DMS114 treated with DMSO at 0.1 percent for 48 hours (cell line): ENCODE data around the gene LIPT1.
"Not testable (repeated sequence)": the region's sequence is repeated elsewhere in the genome, so short reads cannot be mapped to it uniquely, and the experiment has no call there.

Source experiments
- DNase-seq: peaks from one replicate; lab custom pipeline; 2025; ENCODE audit not compliant: unreplicated experiment; lab: John Stamatoyannopoulos, UW

The LIPT1 gene

GRCh38 chr2:99171377-99172140, 16.8 kb downstream of the LIPT1 start:
- DNase-seq = no peak

- DNase-seq = peak; percentile 96
Measured at GRCh38 chr2:99180755-99181623, 26.2 kb downstream of the LIPT1 start, which contains the start of the genes MITD1 and MRPL30. MITD1 (minus strand) TSS chr2:99181058; CDS start chr2:99180981, 77 bp downstream. MRPL30 (plus strand) TSS chr2:99181184; CDS start chr2:99186204, 5,020 bp downstream.

GRCh38 chr2:99181624-99182000, 26.8 kb downstream of the LIPT1 start:
- DNase-seq = no peak

DNA sequence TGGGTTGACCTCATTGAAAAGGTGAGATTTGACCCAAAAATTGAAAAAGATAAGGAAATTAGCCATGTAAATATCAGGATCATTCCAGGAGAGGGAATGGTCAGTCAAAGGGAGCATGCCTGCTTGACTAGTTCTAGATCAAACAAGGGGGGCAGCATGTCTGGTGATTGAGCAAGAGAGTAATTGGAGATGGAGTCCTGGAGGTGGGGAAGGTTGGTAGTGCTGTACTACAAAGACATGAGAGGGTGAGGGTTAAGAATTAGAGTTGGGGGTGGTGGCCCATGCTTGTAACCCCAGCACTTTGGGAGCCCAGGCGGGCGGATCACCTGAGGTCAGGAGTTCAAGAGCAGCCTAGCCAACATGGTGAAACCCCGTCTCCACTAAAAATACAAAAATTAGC, 28.3 kb downstream of the LIPT1 start:
- no peak for DNase-seq

DNA sequence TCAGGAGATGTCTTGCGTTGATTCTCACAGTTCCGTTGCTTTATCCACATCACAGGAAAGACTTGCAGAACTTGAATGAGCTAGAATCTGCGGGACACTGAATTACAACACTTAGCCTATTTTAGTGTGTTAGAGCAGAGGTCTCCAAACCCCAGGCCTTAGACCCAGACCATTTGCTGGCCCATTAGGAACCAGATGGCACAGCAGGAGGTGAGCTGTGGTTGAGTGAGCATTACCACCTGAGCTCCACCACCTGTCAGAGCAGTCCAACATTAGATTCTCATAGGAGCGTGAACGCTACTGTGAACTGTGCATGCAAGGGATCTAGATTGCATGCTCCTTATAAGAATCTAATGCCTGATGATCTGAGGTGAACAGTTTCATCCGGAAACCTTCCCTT, 30.0 kb downstream of the LIPT1 start:
- no peak for DNase-seq

- no peak for DNase-seq
Measured at GRCh38 chr2:99187011-99187410, 32.2 kb downstream of the LIPT1 start.

- no peak for DNase-seq
Measured at GRCh38 chr2:99188357-99188756, 33.6 kb downstream of the LIPT1 start.

GRCh38 chr2:99190548-99190947, 35.8 kb downstream of the LIPT1 start:
- DNase-seq = no peak

DNA sequence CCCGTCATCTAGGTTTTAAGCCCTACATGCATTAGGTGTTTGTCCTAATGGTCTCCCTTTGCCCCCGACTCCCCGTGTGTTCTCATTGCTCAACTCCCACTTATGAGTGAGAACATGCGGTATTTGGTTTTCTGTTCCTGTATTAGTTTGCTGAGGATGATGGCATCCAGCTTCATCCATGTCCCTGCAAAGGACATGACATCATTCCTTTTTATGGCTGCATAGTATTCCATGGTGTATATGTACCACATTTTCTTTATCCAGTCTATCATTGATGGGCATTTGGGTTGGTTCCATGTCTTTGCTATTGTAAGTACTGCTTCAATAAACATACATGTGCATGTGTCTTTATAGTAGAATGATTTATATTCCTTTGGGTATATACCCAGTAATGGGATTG, 37.6 kb downstream of the LIPT1 start:
- DNase-seq = not testable (repeated sequence)

DNA sequence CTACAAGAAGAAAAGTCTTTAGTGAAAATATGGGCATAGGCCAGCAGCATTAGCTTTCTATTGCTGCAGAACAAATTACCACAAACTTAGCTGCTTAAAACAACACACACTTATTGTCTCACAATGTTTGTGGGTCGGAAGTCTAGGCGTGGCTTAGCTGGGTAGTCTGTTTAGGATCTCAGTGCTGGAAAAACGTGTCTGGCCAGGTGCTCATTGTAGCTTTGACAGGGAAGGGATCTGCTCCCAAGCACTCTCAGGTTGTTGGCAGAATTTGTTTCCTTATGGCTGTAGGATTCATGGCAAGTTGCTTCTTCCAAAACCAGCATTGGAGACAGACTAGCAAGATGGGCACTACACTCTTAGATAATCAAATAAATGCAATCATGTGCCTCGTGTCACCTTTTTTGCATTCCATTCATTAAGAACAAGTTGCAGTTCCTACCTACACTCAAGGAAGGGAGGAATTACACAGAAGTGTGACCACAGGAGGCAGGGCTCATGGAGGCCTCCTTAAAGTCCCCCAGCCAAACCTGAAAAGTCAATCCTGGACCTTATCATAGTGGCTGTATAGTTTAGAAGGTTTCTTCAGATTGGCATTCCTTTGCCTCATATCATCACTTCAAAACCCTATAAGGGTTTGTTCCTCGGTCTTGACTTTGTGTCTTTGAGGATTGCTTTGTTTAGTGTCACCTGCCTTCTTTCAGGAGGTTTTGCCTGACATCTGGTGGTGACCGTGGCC, 43.5 kb downstream of the LIPT1 start:
- no peak for DNase-seq

DNA sequence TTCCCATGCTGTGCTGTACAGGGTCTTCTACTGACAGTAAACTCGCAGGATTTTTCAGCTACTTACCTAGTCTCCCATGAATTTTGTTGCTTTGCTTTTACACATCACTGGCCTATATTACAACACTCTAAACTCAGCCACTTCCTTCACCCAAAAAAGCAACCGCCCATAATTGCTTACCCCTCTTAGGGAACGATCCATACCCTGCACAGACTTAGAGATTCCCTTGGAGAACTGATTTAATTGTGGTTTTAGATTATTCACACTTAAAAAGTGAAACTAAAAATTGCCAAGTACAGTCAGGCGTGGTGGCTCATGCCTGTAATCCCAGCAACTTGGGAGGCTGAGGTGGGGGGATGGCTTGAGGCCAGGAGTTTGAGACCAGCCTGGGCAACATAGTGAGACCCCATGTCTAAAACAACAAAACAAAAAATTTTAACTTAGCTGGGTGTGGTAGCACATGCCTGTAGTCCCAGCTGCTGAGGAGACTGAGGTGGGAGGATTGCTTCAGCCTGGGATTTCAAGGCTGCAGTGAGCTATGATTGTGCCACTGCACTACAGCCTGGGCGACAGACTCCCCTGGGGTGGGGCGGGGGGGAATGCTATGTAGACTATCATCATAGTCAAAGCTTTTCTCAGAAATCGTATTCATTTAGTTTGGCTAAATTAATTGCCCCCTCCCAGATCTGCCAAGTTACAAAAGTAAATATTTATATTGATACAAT, 45.5 kb downstream of the LIPT1 start:
- no peak for DNase-seq

DNA sequence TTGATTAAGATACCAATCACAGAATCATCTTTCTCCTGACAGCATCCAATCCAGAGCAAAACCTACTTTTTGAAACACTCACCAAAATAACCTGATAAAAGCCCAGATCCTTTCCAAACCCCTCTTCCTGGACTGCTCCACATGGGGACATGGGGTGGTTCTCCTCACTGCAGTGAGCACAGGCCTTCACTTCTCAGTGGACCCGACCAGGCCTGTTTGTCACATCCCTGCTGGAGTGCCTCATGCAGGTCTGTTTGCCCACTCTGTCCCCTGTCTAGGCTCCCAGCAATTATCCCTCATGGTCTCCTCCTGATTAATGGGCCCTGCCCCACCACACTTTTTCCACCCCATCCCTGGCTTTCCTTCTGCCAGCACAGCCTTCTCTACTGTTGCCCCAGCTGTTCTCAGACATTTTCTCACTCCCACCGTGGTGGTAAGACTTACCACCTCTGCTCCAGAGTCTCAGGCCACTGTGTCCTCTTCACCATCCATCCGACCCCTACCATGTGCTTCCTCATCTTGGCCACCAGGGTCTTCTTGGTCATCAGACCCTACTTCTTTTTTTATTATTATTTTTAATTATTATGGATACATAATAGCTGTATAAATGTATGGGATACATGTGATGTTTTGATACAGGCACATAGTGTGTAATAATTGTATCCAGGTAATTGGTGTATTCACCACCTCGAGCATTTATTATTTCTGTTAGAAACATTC, 47.4 kb downstream of the LIPT1 start:
- DNase-seq = no peak

- no peak for DNase-seq
Measured at GRCh38 chr2:99205491-99205890, 50.7 kb downstream of the LIPT1 start.
